Mucosa of rectum (tissue), 2 donors: ENCODE measurements around the gene LCP1.
"Not testable (repeated sequence)": the region's sequence is repeated elsewhere in the genome, so short reads cannot be mapped to it uniquely, and the experiment has no call there.

ENCODE experiments used
- H3K27ac ChIP-seq, 2 donors: one replicate each; pipeline ENCODE4 v1.7.0; 2013; ENCODE audit warnings: inconsistent platforms in 2 of 2, low read depth in 2 of 2, low read length in 2 of 2
- H3K27me3 ChIP-seq, 2 donors: one replicate each; pipeline ENCODE4 v1.7.0; 2013; ENCODE audit warnings: low read length in 2 of 2; ENCODE audit not compliant: control insufficient read depth in 2 of 2, insufficient read depth in 2 of 2
- H3K36me3 ChIP-seq, 2 donors: one replicate each; pipeline ENCODE4 v1.7.0; 2013; ENCODE audit warnings: low read length in 2 of 2; ENCODE audit not compliant: control insufficient read depth in 2 of 2, insufficient read depth in 2 of 2
- H3K4me1 ChIP-seq, 2 donors: one replicate each; pipeline ENCODE4 v1.7.0; 2013; ENCODE audit warnings: low read length in 2 of 2, mild to moderate bottlenecking in 1 of 2; ENCODE audit not compliant: control insufficient read depth in 2 of 2, insufficient read depth in 2 of 2
- H3K4me3 ChIP-seq, 2 donors: one replicate each; pipeline ENCODE4 v1.7.0; 2013; ENCODE audit warnings: low read length in 2 of 2
- H3K9ac ChIP-seq, 2 donors: one replicate each; pipeline ENCODE4 v1.7.0; 2013; ENCODE audit warnings: low read length in 2 of 2, low read depth in 1 of 2, mild to moderate bottlenecking in 1 of 2
- H3K9me3 ChIP-seq, 2 donors: one replicate each; pipeline ENCODE4 v1.7.0; 2013; ENCODE audit warnings: low read length in 2 of 2; ENCODE audit not compliant: control insufficient read depth in 2 of 2
- donor health status: healthy.
- donor health status: Normal muscosa, but diverticular disease.

Gene LCP1

DNA sequence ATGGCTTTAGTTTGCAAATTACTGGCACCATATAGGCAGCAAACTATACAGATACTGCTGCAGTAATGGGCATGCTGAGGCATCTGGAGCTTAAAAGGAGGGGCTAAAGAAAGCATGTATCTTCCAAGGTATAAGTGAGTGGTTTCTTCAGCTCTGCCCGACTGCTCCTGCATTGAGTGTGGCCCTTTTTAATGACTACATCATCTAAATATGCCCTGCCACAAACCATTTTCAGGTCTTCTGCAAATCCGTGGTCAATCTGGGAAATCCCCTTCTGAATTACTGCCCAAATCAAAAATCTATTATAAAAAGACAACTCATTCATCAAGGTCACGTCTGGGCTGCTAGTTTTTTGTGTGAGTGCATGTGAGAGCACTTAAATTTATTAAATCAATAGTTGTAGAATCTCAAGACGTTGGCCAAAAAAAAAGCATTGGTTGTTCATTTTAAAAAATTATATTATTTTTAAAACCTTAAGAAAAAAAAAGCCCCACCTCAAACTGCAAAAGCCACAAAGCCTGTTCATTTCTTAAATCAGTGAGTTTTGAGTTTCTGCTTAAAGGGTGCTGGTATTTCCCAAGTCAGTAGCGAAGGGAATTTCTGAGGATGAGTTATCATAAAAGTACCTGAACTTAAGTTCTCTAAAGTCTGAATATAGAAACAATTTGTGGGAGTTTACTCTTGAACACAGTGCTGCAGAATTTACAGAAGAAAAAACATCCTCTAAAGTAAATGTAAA lies 16.3 kb downstream of the LCP1 start:
- Histone ChIP-seq H3K9me3 (no peaks in the 10 kb centered on the region), H3K4me3 (no peak overlapping the region), H3K27ac (no peak overlapping the region), H3K4me1 (peaks cover 0 to 12% of the 10 kb centered on the region in 2 donors), H3K36me3 (no peaks in the 10 kb centered on the region), H3K27me3 (no peaks in the 10 kb centered on the region), H3K9ac (no peak overlapping the region)

DNA sequence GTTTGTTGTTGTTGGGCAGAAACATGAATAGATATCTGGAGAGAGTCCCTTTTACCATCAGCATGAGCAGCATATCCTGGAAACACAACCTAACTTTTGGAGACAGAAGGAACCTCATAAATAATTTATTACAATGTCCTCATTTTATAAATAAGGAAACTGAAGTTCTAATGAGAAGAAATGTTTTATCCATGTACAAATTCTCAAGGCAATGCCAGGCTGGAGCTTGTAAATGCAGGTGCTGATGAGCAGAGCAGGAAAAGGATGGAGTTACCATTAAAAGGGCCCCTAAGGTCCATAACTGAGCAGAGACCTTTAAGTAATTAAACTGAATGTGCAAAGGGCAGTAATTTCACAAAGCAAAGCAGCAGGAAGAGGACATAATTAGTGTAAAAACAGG lies 17.3 kb downstream of the LCP1 start:
- Histone ChIP-seq H3K27ac (no peak overlapping the region), H3K36me3 (no peaks in the 10 kb centered on the region), H3K4me3 (no peak overlapping the region), H3K4me1 (peaks cover 0 to 12% of the 10 kb centered on the region in 2 donors), H3K9me3 (no peaks in the 10 kb centered on the region), H3K27me3 (no peaks in the 10 kb centered on the region), H3K9ac (no peak overlapping the region)

DNA sequence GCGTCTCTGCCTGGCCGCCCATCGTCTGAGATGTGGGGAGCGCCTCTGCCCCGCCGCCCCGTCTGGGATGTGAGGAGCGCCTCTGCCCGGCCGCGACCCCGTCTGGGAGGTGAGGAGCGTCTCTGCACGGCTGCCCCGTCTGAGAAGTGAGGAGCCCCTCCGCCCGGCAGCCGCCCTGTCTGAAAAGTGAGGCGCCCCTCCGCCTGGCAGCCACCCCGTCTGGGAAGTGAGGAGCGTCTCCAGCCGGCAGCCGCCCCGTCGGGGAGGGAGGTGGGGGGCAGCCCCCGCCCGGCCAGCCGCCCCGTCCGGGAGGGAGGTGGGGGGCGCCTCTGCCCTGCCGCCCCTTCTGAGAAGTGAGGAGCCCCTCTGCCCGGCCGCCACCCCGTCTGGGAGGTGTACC lies 19.2 kb downstream of the LCP1 start:
- not testable (repeated sequence) for H3K27ac ChIP-seq, H3K4me1 ChIP-seq, H3K9ac ChIP-seq, H3K9me3 ChIP-seq, H3K27me3 ChIP-seq, H3K36me3 ChIP-seq, H3K4me3 ChIP-seq

DNA sequence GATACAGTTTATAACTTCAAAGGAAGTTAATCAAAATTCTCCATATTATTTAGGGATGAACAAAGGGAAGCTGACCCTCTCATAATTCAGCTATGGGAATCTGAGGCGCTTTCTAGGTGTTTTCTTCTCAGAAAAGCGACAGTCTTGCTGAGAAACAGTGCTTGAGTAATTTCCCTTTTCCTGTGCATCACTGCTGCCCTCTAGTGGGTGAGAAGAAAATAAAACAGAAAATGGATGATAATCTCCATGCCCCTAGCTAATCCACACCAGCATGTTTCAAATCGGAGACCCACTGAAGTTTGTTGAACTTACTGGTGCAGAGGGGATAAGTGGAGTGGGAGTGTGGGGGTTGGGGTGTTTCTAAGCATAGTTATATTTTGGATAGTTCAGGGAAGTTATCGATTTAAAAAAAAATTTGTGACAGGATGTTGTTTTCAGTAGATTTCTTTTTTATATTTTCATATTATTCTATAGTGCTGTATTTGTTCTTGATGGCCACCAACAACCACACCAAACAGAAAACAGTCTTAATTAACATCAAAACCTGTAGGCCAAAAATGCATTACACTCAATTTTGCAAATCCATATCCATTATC lies 21.4 kb downstream of the LCP1 start:
- H3K9ac ChIP-seq: no peak overlapping the region
- no peak overlapping the region for H3K27ac ChIP-seq
- H3K27me3 ChIP-seq: no peaks in the 10 kb centered on the region
- peaks cover 0 to 3% of the 10 kb centered on the region in 2 donors for H3K4me1 ChIP-seq
- peaks cover 0 to 5% of the 10 kb centered on the region in 2 donors for H3K36me3 ChIP-seq
- H3K9me3 ChIP-seq: no peaks in the 10 kb centered on the region
- no peak overlapping the region for H3K4me3 ChIP-seq

DNA sequence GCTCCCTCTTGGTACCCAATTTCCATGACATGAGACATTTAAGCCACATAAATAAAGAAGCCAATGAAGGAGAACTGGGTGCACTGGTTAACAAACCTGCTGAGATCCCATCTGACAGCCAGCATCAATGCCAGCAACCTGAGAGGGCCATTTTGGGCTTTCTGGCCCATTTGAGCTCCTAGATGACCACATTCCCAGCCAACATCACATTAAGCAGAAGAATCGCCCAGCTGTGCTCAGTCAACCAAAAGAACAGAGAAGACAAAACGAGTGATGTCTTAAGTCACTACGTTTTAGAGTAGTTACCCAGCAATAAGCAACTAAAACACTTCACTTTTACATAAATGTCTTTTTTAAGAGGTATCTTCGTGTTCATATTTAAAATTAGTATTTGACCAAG lies 21.9 kb downstream of the LCP1 start:
- no peak overlapping the region for H3K27ac ChIP-seq
- H3K4me3 ChIP-seq: no peak overlapping the region
- no peaks in the 10 kb centered on the region for H3K9me3 ChIP-seq
- H3K27me3 ChIP-seq: no peaks in the 10 kb centered on the region
- H3K36me3 ChIP-seq: peaks cover 0 to 5% of the 10 kb centered on the region in 2 donors
- H3K9ac ChIP-seq: no peak overlapping the region
- H3K4me1 ChIP-seq: no peaks in the 10 kb centered on the region

GRCh38 chr13:46158983-46159382 lies 23.0 kb downstream of the LCP1 start:
- no peak overlapping the region for H3K27ac ChIP-seq
- H3K9ac ChIP-seq: no peak overlapping the region
- no peak overlapping the region for H3K4me3 ChIP-seq
- H3K9me3 ChIP-seq: no peaks in the 10 kb centered on the region
- H3K4me1 ChIP-seq: no peaks in the 10 kb centered on the region
- peaks cover 0 to 5% of the 10 kb centered on the region in 2 donors for H3K36me3 ChIP-seq
- H3K27me3 ChIP-seq: no peaks in the 10 kb centered on the region

DNA sequence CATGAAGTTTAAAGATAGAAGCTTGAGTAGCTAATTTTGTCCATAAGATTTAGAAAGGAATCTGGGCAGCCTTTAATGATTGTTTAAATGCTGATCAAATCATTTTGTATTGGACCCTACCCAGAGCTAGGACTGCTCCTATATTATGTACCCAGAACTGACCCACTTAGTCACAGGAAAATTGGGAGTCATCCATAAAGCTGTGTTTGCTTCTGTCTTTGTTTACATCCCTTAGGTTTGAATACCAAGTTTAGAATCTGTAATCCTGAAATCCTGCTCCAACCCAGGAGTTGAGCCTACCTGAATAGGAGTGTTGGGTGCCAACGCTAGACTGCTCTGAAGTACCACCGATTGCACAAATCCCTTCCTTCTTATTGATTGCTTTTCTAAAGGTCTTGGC lies 23.8 kb downstream of the LCP1 start:
- no peaks in the 10 kb centered on the region for H3K9me3 ChIP-seq
- H3K9ac ChIP-seq: no peak overlapping the region
- no peak overlapping the region for H3K27ac ChIP-seq
- no peaks in the 10 kb centered on the region for H3K27me3 ChIP-seq
- H3K4me3 ChIP-seq: no peak overlapping the region
- H3K4me1 ChIP-seq: no peaks in the 10 kb centered on the region
- H3K36me3 ChIP-seq: peaks cover 0 to 5% of the 10 kb centered on the region in 2 donors

DNA sequence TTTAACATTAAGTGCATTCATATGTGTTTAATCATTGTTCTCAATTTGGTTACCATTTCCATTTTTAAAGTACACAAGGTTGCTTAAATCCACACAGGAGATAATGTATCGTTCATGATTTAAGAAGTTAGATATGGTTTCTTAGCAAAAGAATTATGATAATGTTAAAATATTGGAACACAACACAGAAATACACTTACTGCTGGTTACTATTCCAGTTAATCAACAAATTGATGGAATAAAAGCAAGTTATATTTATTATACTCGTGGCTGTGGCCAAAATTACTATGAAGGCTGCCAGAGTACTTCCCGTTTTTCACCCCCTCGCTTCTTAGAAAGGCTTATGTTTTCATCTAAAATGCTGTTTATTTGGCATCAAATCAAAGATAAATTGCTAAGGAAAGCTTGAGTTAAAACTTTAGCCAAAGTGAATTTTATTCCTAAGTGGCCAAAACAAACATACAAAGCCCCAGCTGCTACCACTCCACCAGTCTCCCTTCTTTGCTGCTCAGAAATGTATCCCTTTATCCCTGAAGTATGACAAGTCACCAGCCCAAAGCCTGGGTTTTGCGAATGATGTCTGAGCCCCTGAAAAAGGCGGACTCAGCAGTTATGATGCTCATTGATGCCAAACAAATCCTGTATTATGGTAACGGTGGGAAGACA lies 27.7 kb downstream of the LCP1 start:
- H3K9ac ChIP-seq: no peak overlapping the region
- H3K36me3 ChIP-seq: peaks cover 0 to 8% of the 10 kb centered on the region in 2 donors
- H3K27me3 ChIP-seq: no peaks in the 10 kb centered on the region
- H3K4me1 ChIP-seq: no peaks in the 10 kb centered on the region
- no peak overlapping the region for H3K27ac ChIP-seq
- no peak overlapping the region for H3K4me3 ChIP-seq
- H3K9me3 ChIP-seq: no peaks in the 10 kb centered on the region

DNA sequence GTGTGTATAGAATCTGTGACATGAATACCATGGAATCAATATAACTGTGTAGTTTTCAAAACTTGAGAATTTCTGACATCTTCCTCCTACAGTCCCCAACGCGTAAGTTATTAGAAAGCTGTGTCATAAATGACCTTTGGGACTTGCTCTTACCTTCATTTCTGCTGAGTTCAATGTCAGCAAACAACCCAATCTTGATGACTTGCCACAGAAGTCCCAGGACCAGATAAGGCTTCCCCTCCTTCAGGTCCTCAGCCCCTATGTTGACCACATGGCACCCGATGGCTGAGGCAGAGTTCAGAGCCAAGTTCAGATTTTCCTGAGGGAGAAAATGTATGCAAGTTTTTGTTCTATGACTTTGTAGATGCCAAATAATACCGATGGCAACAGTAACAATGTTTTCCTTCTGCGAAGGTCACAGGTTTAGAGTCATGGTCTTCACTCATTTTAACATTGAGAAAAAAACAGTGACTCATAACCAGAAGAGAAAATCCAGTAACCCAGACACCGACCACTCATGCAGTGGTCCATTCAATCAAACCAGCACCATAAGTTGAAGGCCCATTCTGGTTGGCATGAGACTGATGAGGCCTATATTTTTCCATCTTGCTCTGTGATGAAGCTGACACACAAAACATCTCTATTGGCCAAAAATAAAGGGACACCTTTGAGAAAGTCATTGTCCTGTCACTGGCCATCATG lies 29.2 kb downstream of the LCP1 start:
- Histone ChIP-seq H3K36me3 (peaks cover 0 to 4% of the 10 kb centered on the region in 2 donors), H3K9ac (no peak overlapping the region), H3K4me3 (no peak overlapping the region), H3K27me3 (no peaks in the 10 kb centered on the region), H3K27ac (no peak overlapping the region), H3K9me3 (no peaks in the 10 kb centered on the region), H3K4me1 (no peaks in the 10 kb centered on the region)

GRCh38 chr13:46150134-46150693 lies 31.8 kb downstream of the LCP1 start:
- H3K27ac ChIP-seq: no peak overlapping the region
- no peak overlapping the region for H3K4me3 ChIP-seq
- H3K9ac ChIP-seq: no peak overlapping the region
- H3K4me1 ChIP-seq: no peaks in the 10 kb centered on the region
- no peaks in the 10 kb centered on the region for H3K9me3 ChIP-seq
- no peaks in the 10 kb centered on the region for H3K27me3 ChIP-seq
- H3K36me3 ChIP-seq: peaks cover 0 to 4% of the 10 kb centered on the region in 2 donors
